Type B pancreatic cell (in vitro differentiated cells): ENCODE data around the gene POGK. TPM values are rescaled to one million over a fixed set of nuclear protein-coding genes. Genes with fewer than 3 reads are reported as not detected.

Experiments used
- DNase-seq: peaks from one replicate; pipeline ENCODE4 v3.0.0; 2021; ENCODE audit warnings: mixed read lengths; ENCODE audit not compliant: unreplicated experiment; ENCODE audit errors: extremely low spot score
- H3K27ac Mint-ChIP-seq: 2 replicates; pipeline ENCODE4 v1.8.0; 2021; ENCODE audit warnings: mild to moderate bottlenecking, mixed read lengths
- H3K27me3 Mint-ChIP-seq: 2 replicates; pipeline ENCODE4 v1.8.0; 2021; ENCODE audit warnings: mixed read lengths
- H3K36me3 Mint-ChIP-seq: 2 replicates; pipeline ENCODE4 v1.8.0; 2021; ENCODE audit warnings: mixed read lengths
- H3K4me1 Mint-ChIP-seq: one replicate; pipeline ENCODE4 v1.8.0; 2021; ENCODE audit warnings: mixed read lengths; ENCODE audit not compliant: unreplicated experiment
- H3K4me3 Mint-ChIP-seq: 2 replicates; pipeline ENCODE4 v1.8.0; 2021; ENCODE audit warnings: mild to moderate bottlenecking, mixed read lengths
- H3K9me3 Mint-ChIP-seq: 2 replicates; pipeline ENCODE4 v1.8.0; 2021; ENCODE audit warnings: mixed read lengths
- long read RNA-seq: library from polyadenylated mRNA; unstranded; transcript quantifications from one replicate; pipeline ENCODE4 v2.0.0, GENCODE V29; 2020
- total RNA-seq: library from RNA; stranded (reverse); gene quantifications from 2 replicates; pipeline ENCODE4 v1.2.1, GENCODE V29; 2021; ENCODE audit warnings: low replicate concordance
- TF ChIP-seq, protein P1 (sequence below): fragments of 200-600 bp; sonication (generic); conservative IDR thresholded peaks from 2 replicates; pipeline ENCODE4 v1.5.0; 2021; ENCODE audit warnings: antibody characterized with exemption, mild to moderate bottlenecking

The POGK gene, protein sequence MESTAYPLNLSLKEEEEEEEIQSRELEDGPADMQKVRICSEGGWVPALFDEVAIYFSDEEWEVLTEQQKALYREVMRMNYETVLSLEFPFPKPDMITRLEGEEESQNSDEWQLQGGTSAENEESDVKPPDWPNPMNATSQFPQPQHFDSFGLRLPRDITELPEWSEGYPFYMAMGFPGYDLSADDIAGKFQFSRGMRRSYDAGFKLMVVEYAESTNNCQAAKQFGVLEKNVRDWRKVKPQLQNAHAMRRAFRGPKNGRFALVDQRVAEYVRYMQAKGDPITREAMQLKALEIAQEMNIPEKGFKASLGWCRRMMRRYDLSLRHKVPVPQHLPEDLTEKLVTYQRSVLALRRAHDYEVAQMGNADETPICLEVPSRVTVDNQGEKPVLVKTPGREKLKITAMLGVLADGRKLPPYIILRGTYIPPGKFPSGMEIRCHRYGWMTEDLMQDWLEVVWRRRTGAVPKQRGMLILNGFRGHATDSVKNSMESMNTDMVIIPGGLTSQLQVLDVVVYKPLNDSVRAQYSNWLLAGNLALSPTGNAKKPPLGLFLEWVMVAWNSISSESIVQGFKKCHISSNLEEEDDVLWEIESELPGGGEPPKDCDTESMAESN
- total RNA-seq: 40.7 and 41.0 TPM in 2 replicates
- long read RNA-seq, full-length matches to known transcripts: 7 of 36 reads
- long read RNA-seq, partial matches to known transcripts: 26 of 36 reads
- long read RNA-seq, other reads (novel, unspliced or antisense): 3 of 36 reads

DNA sequence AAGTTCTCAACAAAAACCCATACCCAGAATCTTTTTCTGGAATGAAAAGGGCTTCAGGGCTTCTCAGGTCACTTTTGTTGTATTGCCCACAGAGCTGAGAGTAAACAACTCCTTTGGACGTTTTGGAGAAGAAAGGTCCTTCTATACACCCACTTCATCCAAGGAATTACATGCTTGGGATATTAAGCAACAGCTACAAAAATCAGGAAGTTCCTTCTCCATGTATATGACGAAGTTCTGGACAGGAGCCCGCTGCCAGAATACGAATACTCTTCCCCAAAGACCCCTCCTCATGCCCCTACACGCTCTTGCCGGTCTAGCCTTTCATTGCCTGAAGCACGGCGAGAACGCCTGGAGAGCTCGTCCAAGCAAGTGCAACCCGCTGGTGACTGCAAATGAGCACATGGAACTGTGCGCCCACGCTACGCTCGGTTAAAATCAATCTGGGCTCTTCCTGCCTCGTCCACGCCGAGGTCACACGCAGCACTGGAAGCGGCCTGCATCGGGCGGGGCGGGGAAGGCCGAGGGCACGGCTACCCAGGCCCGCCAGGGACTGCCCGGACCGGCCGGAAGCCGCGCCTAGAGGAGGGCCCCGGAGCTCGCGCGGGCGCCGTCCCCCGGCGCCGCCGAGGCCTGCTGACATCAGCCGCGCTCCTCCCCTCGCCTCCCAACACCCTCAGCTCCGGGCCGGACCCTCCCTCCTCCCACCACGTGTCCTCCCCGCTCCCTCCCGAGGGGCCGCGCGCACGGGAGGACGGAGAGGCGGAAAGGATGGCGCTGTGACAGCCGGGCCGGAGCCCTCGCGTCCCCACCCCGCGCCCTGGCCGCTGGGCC lies at the start of gene POGK:
TSS of gene POGK (plus strand) at position 710 of the 834 bp plus-strand sequence. CDS start 1,482 bp downstream, outside the sequence.
- peaks cover 8% of the 10 kb centered on the region for H3K27me3 Mint-ChIP-seq
- TF ChIP-seq, protein P1, sequence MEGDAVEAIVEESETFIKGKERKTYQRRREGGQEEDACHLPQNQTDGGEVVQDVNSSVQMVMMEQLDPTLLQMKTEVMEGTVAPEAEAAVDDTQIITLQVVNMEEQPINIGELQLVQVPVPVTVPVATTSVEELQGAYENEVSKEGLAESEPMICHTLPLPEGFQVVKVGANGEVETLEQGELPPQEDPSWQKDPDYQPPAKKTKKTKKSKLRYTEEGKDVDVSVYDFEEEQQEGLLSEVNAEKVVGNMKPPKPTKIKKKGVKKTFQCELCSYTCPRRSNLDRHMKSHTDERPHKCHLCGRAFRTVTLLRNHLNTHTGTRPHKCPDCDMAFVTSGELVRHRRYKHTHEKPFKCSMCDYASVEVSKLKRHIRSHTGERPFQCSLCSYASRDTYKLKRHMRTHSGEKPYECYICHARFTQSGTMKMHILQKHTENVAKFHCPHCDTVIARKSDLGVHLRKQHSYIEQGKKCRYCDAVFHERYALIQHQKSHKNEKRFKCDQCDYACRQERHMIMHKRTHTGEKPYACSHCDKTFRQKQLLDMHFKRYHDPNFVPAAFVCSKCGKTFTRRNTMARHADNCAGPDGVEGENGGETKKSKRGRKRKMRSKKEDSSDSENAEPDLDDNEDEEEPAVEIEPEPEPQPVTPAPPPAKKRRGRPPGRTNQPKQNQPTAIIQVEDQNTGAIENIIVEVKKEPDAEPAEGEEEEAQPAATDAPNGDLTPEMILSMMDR: no peak
- H3K27ac Mint-ChIP-seq: peak within 1 kb of the TSS; percentile 93
- peaks cover 26% of the 10 kb centered on the region for H3K4me1 Mint-ChIP-seq
- H3K9me3 Mint-ChIP-seq: no peaks in the 10 kb centered on the region
- peaks cover 15% of the 10 kb centered on the region for H3K36me3 Mint-ChIP-seq
- DNase-seq: peak; percentile 87
- H3K4me3 Mint-ChIP-seq: peak within 1 kb of the TSS; percentile 91

DNA sequence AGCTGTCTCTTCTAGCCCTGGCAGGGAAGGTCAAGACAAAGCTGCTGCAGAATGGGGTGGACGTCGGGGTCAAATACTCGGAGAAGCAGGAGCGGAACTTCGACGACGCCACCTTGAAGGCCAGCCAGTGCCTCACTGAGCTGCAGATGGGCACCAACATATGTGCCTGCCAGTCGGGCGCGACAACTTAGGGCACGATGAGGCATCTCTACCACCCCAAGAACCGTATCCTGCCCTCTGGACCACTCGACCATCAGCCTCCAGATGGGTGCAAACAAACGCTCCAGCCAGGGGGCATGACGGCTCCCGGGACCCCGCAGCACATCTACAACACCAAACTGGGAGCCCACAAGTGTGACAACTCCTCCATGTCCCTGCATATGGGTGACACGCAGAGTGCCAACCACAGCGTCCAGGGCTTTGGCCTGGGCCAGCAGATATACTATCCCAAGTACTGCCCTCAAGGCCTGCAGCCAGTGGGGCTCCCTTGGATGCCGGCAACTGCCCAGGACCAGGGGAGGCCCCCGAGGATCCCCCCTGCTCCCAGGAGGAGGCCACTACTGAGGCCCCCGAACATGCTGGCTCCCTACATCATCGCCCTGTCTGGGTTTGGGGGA lies 42.5 kb upstream of the POGK start:
- Mint-ChIP-seq H3K27me3 (peaks cover 3% of the 10 kb centered on the region), H3K36me3 (no peaks in the 10 kb centered on the region), H3K9me3 (no peaks in the 10 kb centered on the region), H3K4me1 (no peaks in the 10 kb centered on the region), H3K4me3 (no peak overlapping the region), H3K27ac (no peak overlapping the region)
- TF ChIP-seq, protein P1: no peak
- DNase-seq: no peak

DNA sequence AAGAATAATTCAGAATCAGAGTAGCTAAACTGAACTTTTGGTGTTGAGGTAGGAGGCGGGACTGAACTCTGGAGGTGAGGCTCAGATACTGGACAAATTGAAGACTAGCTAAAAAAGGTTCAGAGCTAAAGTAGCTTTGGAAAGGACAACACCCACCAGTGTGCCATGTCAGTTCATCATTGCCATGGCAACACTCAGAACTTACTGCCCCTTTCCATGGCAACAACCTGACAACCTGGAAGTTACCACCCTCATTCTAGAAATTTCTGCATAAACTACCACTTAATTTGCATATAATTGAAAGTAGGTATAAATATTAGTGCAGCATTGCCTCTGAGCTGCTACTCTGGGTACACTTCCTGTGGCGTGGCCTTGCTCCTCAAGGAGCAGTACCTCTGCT lies 30.3 kb upstream of the POGK start:
- no peaks in the 10 kb centered on the region for H3K4me1 Mint-ChIP-seq
- no peak overlapping the region for H3K4me3 Mint-ChIP-seq
- no peak for DNase-seq
- H3K27ac Mint-ChIP-seq: no peak overlapping the region
- no peaks in the 10 kb centered on the region for H3K27me3 Mint-ChIP-seq
- H3K36me3 Mint-ChIP-seq: no peaks in the 10 kb centered on the region
- no peaks in the 10 kb centered on the region for H3K9me3 Mint-ChIP-seq
- TF ChIP-seq, protein P1: no peak

DNA sequence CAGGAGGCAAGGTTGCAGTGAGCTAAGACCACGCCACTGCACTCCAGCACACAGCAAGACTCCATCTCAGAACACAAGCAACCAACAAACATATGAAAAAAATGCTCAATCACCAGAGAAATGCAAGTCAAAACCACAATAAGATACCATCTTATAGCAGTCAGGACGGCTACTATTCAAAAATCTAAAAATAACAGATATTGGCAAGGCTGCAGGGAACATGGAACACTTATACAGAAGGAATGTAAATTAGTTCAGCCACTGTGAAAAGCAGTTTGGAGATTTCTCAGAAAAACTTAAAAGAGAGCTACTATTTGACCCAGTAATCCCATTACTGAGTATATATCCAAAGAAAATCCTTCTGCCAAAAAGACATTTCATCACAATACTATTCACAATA lies 27.6 kb upstream of the POGK start:
- H3K36me3 Mint-ChIP-seq: no peaks in the 10 kb centered on the region
- H3K27ac Mint-ChIP-seq: no peak overlapping the region
- H3K4me3 Mint-ChIP-seq: no peak overlapping the region
- H3K4me1 Mint-ChIP-seq: no peaks in the 10 kb centered on the region
- no peak for DNase-seq
- TF ChIP-seq, protein P1: no peak
- no peaks in the 10 kb centered on the region for H3K27me3 Mint-ChIP-seq
- no peaks in the 10 kb centered on the region for H3K9me3 Mint-ChIP-seq
